Measurements from ENCODE around the gene UCP2. TPM values are rescaled to one million over a fixed set of nuclear protein-coding genes. Genes with fewer than 3 reads are reported as not detected.

UCP2 gene
- total RNA-seq, 1 experiment from 2014 or later = 13.7 TPM

DNA sequence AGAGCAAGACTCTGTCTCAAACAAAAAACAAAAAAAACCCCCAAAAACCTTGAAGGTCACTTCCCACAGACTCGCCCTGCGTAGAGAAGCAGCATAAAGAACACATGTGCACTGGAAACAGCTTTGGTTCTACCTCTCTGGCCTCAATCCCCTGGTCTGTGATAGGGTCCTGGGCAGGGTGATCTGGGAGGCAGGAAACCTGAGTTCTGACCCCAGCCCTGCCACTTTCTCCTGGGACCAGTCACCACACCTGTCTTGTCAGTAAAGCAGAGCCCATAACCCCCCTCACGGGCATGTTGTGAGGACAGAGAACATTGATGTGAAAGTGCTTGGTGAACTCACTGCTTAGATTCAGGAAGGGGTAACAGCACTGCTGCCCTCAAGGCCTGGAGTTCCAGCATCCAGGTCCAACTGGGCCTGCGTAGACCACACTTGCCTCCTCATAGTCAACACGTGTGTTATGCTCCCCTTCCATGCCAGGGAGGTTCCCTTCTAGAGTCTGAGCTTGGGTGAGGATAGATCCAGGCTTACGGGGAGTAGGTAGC, 11.4 kb downstream of the UCP2 start:
- no peak for DNase-seq (ENCODE audit: low read depth)

DNA sequence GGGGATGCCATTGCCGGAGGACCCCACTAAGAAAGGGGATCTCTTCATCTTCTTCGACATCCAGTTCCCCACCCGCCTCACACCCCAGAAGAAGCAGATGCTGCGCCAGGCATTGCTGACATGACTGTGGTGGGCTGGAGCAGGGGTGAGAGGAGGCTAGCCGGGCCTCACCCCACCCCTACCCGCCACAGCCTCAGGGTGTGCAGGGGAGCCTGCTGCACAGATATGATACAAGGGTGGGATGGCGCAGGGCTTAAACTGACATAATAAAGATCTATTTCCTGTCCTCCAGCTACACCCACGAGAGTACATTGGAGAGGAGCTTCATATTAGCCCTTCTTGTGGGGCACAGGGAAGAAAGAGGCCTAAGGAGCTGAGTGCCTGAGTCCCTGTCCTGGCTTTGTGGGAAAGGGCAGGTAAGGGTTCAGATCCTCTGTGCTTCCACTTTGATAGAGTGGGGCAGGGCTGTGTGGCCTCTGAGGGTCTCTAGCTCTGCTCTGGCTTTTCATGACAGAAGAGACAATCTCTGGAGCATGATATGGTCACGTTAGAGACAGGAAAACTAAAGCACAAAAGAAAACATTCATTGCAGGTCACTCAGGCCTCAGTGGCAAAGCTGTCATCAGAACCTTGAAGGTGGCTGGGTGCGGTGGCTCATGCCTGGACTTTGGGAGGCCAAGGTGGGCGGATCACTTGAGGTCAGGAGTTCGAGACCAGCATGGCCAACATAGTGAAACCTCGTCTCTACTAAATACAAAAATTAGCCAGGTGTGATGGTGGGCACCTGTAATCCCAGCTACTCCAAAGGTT, 12.4 kb downstream of the UCP2 start:
- no peak for DNase-seq (ENCODE audit: low read depth)

DNA sequence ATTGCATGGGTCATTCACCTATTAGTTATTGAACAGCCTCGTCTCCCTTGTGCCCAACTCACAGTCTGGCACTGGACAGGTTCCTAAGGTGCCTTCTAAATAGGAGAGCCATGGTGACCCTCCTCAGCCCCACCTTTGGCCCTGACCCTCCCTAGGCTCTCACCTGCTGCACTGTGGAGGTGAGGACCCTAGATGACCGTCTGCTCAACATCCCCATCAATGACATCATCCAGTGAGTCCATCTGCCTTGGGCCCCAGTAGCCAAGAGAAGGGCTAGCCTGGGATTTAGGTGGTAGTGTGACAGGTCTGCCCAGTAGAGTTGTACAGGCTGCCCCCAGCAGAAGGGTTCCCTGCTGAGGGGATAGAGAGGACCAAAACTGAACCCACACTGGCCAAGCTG, 13.6 kb downstream of the UCP2 start:
- no peak for DNase-seq (ENCODE audit: low read depth)

DNA sequence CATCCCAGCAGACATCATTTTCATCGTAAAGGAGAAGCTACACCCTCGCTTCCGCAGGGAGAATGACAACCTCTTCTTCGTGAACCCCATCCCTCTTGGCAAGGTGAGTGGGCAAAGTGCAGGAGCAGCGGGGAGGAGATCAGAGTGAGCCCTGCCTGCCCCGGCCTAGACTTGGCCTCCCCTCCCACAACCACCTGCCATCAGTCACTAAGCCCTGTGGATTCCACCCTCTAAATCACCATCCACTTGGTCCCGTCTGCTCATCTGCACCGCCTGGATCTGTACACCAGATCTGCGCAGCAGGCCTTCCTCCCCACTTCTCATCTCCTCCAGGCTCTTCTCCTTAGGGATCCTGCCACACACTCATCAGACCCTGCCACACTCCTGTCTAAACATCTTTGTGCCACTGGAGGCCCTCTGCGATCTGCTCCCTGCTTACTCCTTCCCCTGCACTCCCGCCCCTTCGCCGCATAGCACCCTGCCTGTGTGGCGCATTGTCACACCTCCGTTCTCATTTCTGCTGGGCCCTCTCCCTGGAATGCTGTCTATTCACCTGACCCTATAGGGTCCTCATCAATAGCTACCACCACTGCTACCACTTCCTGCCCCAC, 14.2 kb downstream of the UCP2 start:
- DNase-seq (ENCODE audit: low read depth) = no peak

DNA sequence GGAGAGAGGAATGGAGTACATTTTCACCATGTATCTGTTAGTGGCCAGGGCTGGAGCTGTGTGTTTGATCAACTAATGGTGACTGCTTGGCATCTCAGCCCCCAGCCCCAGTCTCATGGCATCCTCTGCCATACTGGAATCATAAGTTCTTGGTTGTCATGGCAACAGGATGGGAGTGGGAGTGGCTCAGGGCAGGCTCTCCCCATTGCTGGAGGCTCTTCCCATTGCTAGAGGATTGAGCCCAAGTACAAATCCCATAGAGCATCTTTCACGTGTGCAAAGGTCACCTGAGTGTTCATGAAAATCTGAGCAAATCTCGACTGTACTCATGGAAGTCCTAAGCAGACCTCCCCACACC, 16.9 kb downstream of the UCP2 start:
- no peak for DNase-seq (ENCODE audit: low read depth)

DNA sequence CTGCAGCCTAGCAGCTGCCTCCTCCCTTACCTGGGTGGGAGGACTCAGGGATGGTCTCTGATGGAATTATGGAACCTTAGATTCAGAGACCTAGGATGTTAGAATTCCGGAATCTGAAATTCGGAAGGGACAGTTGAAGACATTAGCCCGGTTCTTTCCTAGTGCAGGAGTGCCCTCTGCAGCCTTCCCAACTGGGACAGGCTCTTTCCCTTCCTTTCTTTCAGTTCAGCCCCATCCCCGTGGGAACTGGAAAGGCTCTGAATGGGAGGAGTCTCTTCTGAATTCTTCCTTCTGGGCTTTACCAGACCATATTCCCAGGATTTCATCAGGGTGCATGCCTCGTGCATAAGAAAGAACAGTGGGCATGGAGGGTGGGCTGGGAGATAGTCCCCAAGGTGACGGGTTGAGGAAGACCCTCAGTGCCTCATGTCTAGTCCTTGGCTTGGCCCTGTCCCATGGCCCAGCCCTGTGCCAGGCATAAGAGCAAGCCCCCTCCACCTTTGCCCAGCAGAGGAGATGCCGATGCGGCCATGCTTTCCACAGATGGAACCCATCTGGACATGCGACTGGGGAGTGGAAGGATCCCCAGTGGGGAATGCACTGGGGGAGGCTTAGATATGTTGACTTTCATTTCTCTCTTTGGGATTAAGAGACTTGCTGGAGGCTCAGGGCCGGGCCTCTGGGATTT, 17.4 kb downstream of the UCP2 start:
- DNase-seq (ENCODE audit: low read depth) = no peak

DNA sequence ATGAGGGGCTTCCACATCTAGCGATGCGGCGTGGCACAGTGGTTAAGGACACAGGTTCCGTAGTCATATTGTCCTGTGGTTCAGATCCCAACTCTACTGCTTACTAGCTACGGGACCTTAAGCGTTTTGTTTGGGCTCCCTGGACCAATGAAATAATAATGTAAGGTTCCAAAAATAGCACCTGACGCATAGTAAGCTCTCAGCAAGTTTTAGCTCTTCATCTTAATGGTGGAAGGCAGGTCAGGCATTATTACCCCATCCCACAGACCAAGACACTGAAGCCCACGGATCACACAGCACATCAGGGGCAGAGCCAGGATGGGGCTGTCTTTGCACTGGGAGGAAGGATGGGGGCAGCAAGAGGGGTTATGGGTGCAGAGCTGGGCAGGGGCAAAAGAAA, 18.8 kb downstream of the UCP2 start:
- DNase-seq (ENCODE audit: low read depth) = no peak

DNA sequence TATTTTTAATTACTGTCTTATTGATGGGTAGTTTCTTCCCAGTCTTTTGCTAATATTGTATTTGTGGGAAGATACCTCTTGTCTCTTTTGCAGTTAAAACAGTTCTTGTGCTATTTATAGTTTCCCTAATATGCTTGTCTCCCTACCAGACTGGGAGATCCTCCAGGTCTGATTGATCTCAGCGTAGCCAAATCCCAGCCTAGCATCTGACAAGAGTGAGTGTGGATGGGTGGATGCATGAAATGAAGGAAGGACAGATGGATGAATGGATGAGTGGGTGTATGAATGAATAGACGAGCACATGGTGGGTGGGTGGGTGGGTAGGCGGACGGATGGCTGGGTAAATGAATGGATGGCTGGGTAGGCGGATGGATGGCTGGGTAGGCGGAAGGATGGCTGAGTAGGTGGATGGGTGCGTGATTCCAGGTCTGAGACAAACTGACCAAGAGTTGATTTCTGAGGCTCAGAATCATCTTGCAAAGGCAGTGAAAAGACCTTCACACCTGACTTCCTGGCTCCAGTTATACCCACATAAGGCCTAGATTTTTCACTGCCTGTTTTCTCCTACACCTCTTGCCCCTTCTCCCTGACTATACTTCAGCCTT, 20.4 kb downstream of the UCP2 start:
- no peak for DNase-seq (ENCODE audit: low read depth)

DNA sequence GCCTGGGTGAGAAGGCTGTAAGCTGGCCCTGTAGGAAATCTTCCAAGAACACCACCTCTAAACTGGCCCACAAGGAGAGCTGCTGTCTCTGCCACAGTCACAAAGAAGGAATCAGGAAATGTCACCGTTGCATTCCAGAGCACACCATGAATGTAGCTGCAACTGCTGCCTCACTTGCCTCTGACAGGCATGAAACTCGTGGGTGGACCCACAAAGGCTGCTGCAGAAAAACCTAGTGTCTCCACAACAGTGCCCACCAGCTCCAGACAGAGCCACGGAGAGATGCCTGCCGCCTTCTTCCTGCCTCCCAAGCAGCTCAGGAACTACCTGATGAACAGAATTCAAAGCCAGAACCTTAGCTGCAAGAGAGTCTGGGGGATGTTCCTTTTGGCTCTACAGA, 21.3 kb downstream of the UCP2 start:
- DNase-seq (ENCODE audit: low read depth) = no peak

DNA sequence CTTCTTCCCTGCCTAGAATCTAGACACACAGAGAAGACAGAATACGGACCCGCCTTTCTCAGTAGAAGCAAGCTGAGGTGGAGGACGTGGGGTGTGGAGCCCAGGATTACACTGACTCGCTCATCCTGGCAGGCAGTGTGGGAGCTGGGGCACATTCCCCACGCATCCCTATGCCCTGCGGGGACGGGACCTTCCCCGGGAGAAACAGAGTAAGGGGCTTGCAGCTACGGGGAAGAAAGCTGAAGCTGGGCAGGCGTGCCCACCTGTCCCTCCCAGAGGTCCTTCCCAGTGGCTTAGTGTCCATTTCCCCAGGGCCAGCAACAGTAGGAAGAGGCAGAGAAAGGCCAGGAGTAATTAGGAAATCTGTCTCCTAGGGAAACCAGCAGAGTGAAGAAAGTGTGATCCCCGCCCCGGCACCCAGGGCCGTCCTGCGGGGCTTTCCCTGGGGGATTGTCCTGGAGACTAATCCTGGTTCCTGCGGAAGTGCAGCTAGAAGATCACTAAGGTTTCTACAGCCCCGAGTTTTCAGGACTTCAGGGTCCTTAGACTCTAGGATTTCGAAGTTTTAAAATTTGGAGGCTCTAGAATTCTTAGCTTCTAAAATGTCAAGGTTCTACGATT, 24.0 kb downstream of the UCP2 start:
- no peak for DNase-seq (ENCODE audit: low read depth)

DNA sequence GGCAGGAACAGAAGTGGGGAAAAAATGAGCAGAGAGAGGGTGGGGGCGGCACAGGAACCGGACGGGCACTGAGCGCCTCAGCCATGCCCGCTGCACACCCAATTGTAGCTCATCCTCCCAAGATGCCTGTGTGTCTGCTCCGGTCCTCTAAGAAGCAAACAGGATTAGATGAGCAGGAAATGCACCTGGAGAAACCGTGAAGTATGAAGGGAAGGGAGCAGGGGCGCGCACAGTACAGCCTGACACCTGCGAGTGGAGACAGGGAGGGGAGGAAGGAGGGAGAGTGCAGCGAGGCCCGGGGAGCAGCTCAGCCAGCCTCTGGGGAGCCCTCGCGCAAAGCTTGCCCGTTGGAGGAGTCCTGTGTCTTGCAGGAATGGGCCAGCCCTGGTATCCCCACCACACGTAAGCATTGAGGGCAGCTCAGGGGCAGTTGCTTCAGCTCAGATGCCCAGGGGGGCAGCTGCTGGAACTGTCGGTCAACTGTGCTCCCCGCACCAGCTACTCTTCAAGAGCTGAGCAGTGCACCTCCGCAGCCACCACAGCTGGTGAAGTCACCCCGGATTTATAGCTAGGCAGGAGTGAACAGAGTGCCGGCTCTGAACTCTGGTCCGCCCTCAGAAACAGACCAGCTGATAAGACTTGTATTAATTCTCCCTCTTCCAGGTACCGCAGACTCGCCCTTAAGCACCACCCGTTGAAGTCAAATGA, 24.8 kb downstream of the UCP2 start:
- DNase-seq (ENCODE audit: low read depth) = no peak

DNA sequence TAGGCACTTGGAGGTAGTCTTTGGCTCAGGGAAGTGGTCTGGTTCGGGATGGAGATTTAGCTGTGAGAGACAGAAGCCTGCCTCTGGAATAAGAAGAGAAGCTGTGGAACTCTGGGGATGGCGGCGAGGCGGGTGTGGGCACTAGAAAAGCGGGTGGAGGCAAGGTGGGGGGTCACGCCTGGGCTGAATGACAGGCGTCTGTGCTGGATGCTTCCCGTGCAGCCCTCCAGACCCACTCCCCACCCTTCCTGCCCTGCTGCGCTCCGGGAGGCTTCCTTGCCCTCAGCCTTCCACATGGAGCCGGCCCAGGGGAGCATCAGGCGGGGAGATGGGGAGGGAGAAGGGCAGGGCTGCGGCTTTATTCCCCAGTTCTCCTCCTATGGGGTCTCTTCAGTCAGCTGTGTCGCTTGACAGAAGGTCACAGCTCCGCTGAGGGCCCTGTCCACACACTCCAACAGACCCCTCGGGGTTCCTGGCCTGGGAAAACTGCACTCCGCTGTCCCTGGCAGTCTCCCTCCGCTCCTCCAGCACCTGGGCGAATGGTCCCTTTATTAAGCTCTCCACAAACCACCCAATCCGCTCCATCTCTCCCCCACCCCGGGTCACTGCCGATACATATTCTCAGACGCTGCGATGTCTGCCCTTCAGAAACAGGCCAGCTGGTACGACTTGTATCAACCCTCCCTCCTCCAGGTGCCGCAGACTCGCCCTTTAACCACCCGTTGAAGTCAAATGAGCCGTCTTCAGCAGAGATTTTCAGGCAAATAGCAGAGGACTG, 25.6 kb downstream of the UCP2 start:
- DNase-seq (ENCODE audit: low read depth) = no peak

DNA sequence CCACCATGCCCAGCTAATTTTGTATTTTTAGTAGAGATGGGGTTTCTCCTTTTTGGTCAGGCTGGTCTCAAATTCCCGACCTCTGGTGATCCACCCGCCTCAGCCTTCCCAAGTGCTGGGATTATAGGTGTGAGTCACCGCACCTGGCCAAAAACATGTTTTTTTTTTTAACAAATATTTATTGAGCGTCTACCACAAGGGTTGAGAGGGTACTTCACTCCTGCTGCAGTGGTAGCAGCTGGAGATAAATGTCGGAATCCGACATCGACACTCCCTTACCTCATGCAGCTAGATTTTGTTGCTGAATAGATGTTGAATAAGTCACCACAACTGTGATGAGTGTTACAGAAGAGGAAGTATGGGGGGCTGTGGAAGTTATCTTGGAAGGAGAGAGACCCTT, 30.8 kb downstream of the UCP2 start:
- DNase-seq (ENCODE audit: low read depth) = no peak

DNA sequence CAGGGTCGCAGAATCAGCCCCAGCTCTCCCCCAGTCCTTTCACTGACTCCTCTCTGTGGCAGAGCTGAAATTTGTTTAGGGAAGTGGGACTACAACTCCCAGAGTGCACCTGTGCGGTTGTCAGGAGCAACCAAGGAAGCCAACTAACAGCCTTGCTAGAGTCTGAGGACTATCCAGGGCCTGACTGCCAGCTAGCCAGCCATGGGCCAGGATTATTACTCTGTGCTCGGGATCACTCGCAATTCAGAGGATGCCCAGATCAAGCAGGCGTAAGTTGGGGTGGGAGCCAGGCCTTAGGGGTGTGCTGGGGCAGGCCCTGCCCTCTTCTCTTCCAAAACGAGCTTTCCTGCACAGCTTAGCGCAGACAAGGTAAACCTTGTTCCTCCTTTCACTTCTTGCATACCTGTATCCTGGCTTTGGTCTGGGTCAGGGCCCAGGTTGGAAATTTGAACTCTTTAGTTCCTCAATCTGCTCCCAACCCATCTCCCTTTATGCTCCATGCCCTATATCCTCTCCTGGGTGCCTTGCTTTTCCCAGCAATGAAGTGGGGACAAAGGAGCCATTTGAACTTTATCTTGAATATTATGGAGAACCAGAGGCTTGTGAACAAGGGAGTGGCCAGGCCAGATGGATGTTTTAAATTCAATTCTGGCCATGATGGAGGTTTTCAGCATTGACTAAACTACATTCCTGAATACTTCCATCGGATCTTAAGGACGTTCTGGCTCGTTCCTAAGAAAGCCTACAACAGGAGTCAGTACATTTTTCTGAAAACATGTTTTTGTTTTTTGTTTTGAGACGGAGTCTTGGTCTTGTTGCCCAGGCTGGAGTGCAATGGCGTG, 31.6 kb downstream of the UCP2 start, which contains the start of gene DNAJB13:
Gene DNAJB13 (plus strand): TSS at position 158 of the 842 bp plus-strand sequence. CDS start 44 bp downstream, at position 202.
- DNase-seq (ENCODE audit: low read depth) = peak; percentile 45

DNA sequence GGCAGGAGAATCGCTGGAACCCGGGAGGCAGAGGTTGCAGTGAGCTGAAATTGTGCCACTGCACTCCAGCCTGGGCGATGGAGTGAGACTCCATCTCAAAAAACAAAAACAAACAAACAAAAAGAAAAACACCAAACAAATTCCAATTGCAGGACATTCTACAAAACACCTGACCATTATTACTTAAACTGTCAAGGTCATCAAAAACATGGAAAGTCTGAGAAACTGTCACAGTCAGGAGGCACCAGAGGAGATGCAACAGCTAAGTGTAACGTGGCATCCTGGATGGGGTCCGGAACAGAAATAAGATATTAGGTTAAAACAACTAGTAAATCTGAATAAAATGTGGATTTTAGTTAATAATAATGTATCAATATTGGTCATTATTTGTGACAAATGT, 32.7 kb downstream of the UCP2 start:
- DNase-seq (ENCODE audit: low read depth) = no peak

DNA sequence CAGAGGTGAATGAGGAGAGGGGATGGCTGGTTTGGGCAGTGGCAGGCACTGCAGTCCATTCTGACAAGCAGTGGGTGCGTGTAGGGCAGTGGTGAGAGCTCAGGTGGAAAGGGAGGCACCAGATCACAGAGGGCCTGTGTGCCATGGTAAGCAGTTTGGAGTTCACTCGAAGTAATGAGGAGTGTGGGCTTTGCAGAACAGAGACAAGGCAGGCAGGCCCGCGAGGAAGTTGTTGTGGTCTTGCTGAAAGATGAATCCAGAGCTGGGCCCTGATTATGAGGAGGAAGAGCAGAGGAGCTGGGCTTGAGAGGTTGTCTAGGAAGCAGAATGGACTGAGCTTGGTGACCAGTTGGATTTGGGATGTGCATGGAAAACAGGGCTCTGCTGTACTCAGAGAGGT, 33.4 kb downstream of the UCP2 start:
- DNase-seq (ENCODE audit: low read depth) = no peak

DNA sequence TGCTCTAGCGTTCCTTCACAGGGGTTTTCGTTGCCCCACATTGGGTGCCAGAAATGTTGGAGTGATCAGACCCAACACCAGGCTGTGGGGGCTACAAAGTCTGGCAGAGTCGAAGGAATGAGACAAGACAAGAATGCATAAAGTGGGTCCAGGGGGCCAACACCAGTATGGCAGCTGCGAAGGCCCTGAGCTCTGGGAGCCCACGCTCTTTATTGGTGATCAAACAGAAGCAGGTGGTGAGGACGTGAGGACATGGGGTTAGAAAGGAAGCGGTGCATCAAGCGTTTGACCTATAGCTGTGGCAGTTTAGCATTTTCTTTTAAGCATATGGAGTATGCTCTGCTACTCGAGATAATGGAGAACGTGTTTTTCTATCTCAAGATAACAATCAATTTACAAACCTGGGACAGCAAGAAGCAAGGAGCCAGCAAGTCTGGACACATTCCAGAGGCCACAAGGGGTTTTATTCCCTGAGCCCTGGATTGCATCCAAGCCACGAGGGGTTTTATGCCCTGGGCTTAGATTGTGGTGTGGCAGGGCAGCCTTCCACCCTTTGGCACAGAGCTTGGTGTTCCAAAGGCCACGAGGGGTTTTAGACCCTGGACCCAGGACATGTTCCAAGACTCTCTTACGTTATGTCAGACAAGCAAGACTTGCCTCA, 35.7 kb downstream of the UCP2 start:
- DNase-seq (ENCODE audit: low read depth) = no peak

DNA sequence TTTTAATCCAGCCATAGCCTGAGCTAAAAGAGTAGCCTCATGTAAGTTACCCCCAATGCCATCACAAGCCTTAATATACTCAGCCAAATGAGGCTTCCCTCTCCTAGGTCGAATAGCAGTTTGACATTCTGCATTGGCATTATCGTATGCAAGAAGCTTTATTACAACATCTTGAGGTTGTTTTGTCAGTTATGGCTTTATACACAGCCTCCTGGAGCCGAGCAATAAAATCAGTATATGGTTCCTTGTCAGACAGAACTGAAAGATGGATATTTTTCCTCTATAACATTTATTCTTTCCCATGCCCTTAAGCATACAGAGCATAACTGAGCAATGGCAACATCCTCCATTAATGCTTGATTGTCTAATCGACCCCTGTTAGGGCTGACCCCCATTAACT, 37.2 kb downstream of the UCP2 start:
- no peak for DNase-seq (ENCODE audit: low read depth)

DNA sequence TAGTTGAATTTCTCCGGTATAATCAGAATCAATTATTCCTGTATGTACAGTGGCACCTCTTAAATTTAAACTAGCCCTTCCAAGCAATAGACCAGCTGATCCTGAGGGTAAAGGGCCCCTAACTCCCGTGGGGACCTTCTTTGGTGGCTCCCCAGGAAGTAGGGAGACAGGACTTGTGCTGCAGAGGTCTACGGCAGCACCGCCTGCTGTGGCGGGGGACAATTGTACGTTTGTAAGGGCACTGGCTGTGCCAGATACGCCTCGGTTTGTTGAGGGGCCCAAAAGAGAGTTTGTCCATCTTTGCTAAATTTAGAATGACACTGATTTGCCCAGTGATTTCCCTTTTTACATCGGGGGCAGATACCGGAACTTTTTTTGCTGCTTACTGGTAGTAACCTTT, 37.7 kb downstream of the UCP2 start:
- no peak for DNase-seq (ENCODE audit: low read depth)
